CD4-positive, alpha-beta T cell treated with Interleukin-2 at 100 ng/mL for 4 hours (primary cell): ENCODE results near the gene PNKD.

Source experiments
- DNase-seq: peaks from one replicate; pipeline ENCODE4 v3.0.0-alpha.2; 2020; ENCODE audit warnings: low spot score

Gene PNKD, protein sequence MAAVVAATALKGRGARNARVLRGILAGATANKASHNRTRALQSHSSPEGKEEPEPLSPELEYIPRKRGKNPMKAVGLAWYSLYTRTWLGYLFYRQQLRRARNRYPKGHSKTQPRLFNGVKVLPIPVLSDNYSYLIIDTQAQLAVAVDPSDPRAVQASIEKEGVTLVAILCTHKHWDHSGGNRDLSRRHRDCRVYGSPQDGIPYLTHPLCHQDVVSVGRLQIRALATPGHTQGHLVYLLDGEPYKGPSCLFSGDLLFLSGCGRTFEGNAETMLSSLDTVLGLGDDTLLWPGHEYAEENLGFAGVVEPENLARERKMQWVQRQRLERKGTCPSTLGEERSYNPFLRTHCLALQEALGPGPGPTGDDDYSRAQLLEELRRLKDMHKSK

GRCh38 chr2:218269900-218270720 lies at the start of gene PNKD, which contains the start of gene AAMP:
Gene PNKD, plus strand, starts transcription at chr2:218270519. Its CDS starts 17 bp downstream, at chr2:218270536.
Gene AAMP, minus strand, starts transcription at chr2:218270137. Its CDS starts 51 bp downstream, at chr2:218270086.
- DNase-seq: peak; percentile 100

DNA sequence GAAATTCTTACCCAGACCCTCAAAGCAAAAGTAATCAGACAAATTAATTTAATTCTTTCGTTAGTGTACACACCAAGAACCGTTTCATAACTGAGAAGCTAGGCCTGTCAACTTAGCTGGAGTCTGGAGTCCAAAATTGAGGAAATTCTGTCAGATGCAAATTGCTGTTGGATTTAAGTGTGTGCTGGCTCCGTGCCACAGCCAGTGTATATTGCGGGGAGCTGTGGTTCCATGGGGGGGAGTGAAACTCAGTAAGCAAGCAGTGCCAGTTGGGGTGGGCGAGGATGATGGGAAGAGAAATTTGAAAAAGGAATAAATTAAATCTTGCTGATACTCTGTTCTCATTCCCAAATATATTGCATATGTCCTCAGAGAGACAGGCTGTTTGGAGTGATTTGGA lies 49.3 kb upstream of the PNKD start:
- DNase-seq: no peak

GRCh38 chr2:218223046-218223445 lies 47.3 kb upstream of the PNKD start:
- DNase-seq: peak; percentile 65

DNA sequence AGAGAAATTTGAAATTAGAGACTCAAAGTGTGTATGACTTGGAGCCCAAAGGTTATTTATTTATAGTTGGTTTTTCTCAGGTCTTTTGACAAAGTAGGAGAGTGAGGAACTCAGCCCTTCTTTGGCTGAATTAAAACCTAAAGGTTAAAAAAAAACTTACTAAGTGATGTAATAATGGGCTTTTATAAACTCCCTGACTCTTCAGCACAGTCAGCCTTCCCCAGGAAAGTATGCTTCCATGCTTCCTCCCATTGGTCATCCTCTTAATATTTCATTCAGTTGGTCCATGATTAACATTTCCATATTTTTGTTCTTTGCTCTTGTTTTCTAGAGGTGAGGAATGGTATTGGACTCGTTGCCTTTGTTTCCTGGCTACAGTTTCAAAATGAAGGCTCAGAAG lies 46.1 kb upstream of the PNKD start:
- no peak for DNase-seq

DNA sequence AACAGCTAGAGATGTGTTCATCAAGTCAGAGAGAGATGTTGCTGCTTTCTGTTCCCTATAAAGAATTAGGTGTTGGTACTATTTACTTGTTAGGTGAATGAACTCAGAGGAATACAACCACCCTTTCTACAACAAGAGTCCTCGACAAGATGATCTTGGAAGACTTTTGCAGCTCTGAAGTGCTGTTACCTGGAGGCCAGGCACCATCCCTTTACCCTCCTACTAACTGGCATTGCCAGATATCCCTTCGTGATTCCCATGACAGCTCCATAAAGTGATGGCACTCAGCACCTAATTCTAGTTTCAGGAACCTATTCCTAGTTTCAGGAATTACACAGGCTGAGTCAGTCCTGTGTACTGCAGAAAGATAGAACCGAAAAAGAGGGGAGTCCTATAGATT lies 43.4 kb upstream of the PNKD start:
- DNase-seq: no peak

- no peak for DNase-seq
Observed at GRCh38 chr2:218228366-218229090, 41.8 kb upstream of the PNKD start.

DNA sequence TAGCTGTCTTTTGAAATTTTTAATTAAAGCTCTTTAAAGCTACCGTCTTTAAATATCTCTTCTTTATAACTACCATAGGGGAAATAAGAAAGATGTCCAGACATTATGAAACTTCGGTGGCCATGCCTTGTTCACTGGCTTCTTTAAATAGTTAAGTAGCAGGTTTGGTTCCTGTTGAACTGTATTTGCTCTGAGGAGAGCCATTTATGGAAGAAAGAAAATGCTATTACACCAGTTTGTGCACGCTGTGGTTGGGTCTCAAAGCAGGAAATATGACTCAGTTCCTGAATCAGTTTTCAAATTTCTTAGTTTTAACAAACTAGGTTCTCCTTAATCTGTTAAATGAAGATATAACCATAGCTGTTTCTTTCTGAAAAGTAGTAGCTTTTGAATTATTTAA lies 41.1 kb upstream of the PNKD start:
- DNase-seq: peak; percentile 73

- no peak for DNase-seq
Observed at GRCh38 chr2:218229851-218230250, 40.5 kb upstream of the PNKD start.

- peak; percentile 64 for DNase-seq
Observed at GRCh38 chr2:218230882-218231281, 39.4 kb upstream of the PNKD start.

GRCh38 chr2:218233543-218233942 lies 36.8 kb upstream of the PNKD start:
- DNase-seq: no peak

DNA sequence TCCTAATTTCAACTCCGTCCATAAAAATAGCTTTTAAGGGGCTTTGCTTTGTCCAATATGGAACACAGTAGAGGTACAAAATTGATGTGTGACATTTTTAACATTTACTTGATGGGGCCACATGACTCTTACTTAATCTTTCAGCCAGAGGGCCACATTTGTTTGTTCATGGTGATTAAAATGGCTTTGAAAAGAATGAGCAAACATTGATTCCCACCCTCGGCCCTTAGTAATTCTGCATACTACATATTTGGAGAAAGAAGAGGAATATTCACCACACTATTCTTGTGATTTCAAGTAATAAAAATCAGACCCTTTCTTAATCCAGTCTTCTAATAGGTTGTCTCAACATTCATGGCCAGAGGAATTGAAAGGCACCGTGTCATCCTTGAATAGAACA lies 35.8 kb upstream of the PNKD start:
- no peak for DNase-seq

DNA sequence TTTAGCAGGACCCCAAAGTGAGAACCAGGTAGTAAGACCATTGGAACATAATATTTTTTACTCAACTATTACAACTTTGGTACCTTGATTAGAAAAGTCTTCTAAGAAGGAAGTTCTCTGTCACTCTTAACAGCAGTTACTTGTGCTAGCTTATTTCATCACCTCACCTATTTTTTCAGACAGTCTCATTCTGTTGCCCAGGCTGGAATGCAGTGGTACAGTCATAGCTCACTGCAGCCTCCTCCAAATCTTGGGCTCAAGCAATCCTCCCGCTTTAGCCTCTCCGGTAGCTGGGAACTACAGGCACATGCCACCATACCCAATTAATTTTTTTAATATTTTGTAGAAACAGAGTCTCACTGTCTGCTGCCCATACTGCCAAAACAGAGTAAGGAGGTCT lies 35.3 kb upstream of the PNKD start:
- no peak for DNase-seq

- DNase-seq: no peak
Observed at GRCh38 chr2:218236829-218237228, 33.5 kb upstream of the PNKD start.

DNA sequence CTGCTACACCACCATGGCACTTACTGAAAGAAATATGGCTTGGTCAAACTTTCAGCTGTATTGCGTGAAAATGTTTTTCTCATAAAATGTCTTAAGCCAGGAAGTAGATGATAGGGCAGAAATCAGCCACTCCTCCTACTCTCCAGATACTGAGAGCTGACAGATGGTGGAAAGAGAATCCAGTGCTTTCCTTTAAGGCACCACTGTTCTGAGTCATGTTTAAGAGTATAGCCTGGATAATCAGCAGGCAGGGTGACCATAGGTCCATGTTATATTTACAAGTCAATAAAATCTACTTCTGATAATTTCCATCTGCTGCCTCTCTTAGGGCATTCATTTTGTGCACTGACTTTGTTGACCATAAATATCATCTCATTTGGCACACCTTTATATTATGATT lies 31.4 kb upstream of the PNKD start:
- DNase-seq: no peak

GRCh38 chr2:218244204-218244603 lies 26.1 kb upstream of the PNKD start:
- no peak for DNase-seq

DNA sequence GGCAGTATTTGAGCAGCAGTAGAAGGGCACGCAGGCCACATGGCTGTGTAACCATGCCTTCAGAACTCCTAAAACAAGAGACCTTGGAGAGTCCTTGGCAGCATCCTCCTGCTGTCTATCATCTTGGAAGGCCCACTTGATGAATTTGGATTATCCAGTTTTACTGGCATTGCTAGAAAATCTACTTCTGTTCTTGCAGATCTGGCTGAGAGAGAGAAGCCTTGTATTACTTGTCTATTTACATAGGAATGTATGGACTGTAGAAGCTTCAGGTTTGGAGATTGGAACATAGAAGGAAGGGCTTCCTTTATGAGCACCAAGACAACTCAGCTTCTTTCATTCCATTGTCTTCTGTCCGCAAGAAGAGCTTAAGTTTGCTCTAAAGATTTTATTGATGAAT lies 25.7 kb upstream of the PNKD start:
- no peak for DNase-seq

DNA sequence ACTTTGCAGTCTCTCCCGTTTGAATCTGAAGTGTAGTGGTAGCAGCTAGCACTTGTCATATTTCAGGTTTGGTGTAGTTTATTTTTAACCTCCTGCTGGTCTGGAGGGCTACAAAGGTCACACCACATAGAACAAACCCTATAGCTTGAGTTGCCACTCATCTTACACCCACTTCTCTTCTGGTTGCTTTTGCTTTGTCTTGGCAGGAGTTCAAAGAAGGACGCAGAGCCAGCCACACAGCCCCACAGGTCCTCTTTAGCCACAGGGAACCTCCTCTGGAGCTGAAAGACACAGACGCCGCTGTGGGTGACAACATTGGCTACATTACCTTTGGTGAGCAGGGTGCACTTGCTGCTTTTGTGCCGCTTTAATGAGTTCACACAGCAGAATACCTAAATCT lies 25.1 kb upstream of the PNKD start:
- no peak for DNase-seq

GRCh38 chr2:218249691-218250090 lies 20.6 kb upstream of the PNKD start:
- DNase-seq: no peak

GRCh38 chr2:218252509-218253231 lies 17.6 kb upstream of the PNKD start:
- DNase-seq: no peak

- DNase-seq: no peak
Observed at GRCh38 chr2:218253232-218253625, 17.1 kb upstream of the PNKD start.

DNA sequence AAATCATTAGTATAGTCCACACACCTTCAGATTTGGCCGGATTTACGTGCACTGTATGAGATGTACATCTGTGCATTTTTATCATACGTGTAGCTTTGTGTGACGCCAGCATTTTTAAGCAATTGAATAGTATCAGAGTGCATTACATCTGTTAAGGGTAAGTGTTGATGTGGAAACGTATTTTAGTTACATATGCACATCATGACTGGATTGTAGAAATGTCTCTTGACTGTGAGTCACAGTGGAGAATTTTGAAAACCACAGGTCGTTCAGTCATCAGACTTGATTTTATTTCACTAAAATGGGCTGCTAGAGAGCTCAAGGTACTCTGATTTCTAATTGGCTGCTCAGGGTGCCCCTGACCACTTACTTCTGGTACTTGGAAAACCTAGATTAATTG lies 14.9 kb upstream of the PNKD start:
- no peak for DNase-seq
